ENCODE measurements around the gene LARGE1.

The LARGE1 gene

GRCh38 chr22:33771136-33771535 is 149.1 kb downstream of the LARGE1 start:
- no peak for DNase-seq (ENCODE audit: extremely low read depth, low read depth)
- no peak for TF ChIP-seq CTCF (IDR thresholded peaks at IDR 0.05; ENCODE audit: low read depth, low read length)

- no peak for TF ChIP-seq CTCF (IDR thresholded peaks at IDR 0.05; ENCODE audit: low read depth, low read length)
- DNase-seq (ENCODE audit: extremely low read depth, low read depth), result no peak
Observed at GRCh38 chr22:33770723-33771122, 149.6 kb downstream of the LARGE1 start.

GRCh38 chr22:33766091-33766490 is 154.2 kb downstream of the LARGE1 start:
- no peak for TF ChIP-seq CTCF (IDR thresholded peaks at IDR 0.05; ENCODE audit: low read depth, low read length)
- no peak for DNase-seq (ENCODE audit: extremely low read depth, low read depth)

- no peak for DNase-seq (ENCODE audit: extremely low read depth, low read depth)
- TF ChIP-seq CTCF (IDR thresholded peaks at IDR 0.05; ENCODE audit: low read depth, low read length), result no peak
Observed at GRCh38 chr22:33758961-33759360, 161.3 kb downstream of the LARGE1 start.

GRCh38 chr22:33757802-33758483 is 162.3 kb downstream of the LARGE1 start:
- DNase-seq (ENCODE audit: extremely low read depth, low read depth), result no peak
- no peak for TF ChIP-seq CTCF (IDR thresholded peaks at IDR 0.05; ENCODE audit: low read depth, low read length)

GRCh38 chr22:33757041-33757801 is 163.1 kb downstream of the LARGE1 start:
- TF ChIP-seq CTCF (IDR thresholded peaks at IDR 0.05; ENCODE audit: low read depth, low read length), result no peak
- DNase-seq (ENCODE audit: extremely low read depth, low read depth), result no peak

GRCh38 chr22:33756508-33756949 is 163.7 kb downstream of the LARGE1 start:
- DNase-seq (ENCODE audit: extremely low read depth, low read depth), result no peak
- TF ChIP-seq CTCF (IDR thresholded peaks at IDR 0.05; ENCODE audit: low read depth, low read length), result no peak

All from AG09319 (cell line).